ENCODE results near the gene ZNF320. TPM values are rescaled to one million over a fixed set of nuclear protein-coding genes. Genes with fewer than 3 reads are reported as not detected.

ZNF320 gene
- total and polyA plus RNA-seq, 9 of the 15 experiments (the other 6 are each of a cell fraction or from before 2014, with no cell fraction given): 5.4 to 25.6 (median 11.7) TPM

- TF ChIP-seq, protein P1, sequence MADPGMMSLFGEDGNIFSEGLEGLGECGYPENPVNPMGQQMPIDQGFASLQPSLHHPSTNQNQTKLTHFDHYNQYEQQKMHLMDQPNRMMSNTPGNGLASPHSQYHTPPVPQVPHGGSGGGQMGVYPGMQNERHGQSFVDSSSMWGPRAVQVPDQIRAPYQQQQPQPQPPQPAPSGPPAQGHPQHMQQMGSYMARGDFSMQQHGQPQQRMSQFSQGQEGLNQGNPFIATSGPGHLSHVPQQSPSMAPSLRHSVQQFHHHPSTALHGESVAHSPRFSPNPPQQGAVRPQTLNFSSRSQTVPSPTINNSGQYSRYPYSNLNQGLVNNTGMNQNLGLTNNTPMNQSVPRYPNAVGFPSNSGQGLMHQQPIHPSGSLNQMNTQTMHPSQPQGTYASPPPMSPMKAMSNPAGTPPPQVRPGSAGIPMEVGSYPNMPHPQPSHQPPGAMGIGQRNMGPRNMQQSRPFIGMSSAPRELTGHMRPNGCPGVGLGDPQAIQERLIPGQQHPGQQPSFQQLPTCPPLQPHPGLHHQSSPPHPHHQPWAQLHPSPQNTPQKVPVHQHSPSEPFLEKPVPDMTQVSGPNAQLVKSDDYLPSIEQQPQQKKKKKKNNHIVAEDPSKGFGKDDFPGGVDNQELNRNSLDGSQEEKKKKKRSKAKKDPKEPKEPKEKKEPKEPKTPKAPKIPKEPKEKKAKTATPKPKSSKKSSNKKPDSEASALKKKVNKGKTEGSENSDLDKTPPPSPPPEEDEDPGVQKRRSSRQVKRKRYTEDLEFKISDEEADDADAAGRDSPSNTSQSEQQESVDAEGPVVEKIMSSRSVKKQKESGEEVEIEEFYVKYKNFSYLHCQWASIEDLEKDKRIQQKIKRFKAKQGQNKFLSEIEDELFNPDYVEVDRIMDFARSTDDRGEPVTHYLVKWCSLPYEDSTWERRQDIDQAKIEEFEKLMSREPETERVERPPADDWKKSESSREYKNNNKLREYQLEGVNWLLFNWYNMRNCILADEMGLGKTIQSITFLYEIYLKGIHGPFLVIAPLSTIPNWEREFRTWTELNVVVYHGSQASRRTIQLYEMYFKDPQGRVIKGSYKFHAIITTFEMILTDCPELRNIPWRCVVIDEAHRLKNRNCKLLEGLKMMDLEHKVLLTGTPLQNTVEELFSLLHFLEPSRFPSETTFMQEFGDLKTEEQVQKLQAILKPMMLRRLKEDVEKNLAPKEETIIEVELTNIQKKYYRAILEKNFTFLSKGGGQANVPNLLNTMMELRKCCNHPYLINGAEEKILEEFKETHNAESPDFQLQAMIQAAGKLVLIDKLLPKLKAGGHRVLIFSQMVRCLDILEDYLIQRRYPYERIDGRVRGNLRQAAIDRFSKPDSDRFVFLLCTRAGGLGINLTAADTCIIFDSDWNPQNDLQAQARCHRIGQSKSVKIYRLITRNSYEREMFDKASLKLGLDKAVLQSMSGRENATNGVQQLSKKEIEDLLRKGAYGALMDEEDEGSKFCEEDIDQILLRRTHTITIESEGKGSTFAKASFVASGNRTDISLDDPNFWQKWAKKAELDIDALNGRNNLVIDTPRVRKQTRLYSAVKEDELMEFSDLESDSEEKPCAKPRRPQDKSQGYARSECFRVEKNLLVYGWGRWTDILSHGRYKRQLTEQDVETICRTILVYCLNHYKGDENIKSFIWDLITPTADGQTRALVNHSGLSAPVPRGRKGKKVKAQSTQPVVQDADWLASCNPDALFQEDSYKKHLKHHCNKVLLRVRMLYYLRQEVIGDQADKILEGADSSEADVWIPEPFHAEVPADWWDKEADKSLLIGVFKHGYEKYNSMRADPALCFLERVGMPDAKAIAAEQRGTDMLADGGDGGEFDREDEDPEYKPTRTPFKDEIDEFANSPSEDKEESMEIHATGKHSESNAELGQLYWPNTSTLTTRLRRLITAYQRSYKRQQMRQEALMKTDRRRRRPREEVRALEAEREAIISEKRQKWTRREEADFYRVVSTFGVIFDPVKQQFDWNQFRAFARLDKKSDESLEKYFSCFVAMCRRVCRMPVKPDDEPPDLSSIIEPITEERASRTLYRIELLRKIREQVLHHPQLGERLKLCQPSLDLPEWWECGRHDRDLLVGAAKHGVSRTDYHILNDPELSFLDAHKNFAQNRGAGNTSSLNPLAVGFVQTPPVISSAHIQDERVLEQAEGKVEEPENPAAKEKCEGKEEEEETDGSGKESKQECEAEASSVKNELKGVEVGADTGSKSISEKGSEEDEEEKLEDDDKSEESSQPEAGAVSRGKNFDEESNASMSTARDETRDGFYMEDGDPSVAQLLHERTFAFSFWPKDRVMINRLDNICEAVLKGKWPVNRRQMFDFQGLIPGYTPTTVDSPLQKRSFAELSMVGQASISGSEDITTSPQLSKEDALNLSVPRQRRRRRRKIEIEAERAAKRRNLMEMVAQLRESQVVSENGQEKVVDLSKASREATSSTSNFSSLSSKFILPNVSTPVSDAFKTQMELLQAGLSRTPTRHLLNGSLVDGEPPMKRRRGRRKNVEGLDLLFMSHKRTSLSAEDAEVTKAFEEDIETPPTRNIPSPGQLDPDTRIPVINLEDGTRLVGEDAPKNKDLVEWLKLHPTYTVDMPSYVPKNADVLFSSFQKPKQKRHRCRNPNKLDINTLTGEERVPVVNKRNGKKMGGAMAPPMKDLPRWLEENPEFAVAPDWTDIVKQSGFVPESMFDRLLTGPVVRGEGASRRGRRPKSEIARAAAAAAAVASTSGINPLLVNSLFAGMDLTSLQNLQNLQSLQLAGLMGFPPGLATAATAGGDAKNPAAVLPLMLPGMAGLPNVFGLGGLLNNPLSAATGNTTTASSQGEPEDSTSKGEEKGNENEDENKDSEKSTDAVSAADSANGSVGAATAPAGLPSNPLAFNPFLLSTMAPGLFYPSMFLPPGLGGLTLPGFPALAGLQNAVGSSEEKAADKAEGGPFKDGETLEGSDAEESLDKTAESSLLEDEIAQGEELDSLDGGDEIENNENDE (IDR thresholded peaks at IDR 0.05; ENCODE audit: low read depth, low read length): no peak
- no peak for TF ChIP-seq E2F5 (CRISPR knock-in tag; IDR thresholded peaks at IDR 0.05)
- TF ChIP-seq FOXP1 (CRISPR knock-in tag; IDR thresholded peaks at IDR 0.05): peak; percentile 53; the same call in 1 of the 2 replicates
- TF ChIP-seq C11orf30 (IDR thresholded peaks at IDR 0.05; ENCODE audit: low read depth): peak; percentile 90
- TF ChIP-seq NR4A1 (CRISPR knock-in tag; IDR thresholded peaks at IDR 0.05): peak; percentile 50; the same call in 1 of the 2 replicates
- peak; percentile 97 for TF ChIP-seq NR4A1 (tag; IDR thresholded peaks at IDR 0.05)
- TF ChIP-seq, protein P2, sequence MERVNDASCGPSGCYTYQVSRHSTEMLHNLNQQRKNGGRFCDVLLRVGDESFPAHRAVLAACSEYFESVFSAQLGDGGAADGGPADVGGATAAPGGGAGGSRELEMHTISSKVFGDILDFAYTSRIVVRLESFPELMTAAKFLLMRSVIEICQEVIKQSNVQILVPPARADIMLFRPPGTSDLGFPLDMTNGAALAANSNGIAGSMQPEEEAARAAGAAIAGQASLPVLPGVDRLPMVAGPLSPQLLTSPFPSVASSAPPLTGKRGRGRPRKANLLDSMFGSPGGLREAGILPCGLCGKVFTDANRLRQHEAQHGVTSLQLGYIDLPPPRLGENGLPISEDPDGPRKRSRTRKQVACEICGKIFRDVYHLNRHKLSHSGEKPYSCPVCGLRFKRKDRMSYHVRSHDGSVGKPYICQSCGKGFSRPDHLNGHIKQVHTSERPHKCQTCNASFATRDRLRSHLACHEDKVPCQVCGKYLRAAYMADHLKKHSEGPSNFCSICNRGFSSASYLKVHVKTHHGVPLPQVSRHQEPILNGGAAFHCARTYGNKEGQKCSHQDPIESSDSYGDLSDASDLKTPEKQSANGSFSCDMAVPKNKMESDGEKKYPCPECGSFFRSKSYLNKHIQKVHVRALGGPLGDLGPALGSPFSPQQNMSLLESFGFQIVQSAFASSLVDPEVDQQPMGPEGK (CRISPR knock-in tag; IDR thresholded peaks at IDR 0.05; ENCODE audit: borderline replicate concordance): no peak
- TF ChIP-seq, protein P3, sequence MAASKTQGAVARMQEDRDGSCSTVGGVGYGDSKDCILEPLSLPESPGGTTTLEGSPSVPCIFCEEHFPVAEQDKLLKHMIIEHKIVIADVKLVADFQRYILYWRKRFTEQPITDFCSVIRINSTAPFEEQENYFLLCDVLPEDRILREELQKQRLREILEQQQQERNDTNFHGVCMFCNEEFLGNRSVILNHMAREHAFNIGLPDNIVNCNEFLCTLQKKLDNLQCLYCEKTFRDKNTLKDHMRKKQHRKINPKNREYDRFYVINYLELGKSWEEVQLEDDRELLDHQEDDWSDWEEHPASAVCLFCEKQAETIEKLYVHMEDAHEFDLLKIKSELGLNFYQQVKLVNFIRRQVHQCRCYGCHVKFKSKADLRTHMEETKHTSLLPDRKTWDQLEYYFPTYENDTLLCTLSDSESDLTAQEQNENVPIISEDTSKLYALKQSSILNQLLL (CRISPR knock-in tag; IDR thresholded peaks at IDR 0.05; ENCODE audit: borderline replicate concordance): no peak
- peak; percentile 78; the same call in 1 of the 2 replicates for TF ChIP-seq NFATC3 (IDR thresholded peaks at IDR 0.05)
- no peak for TF ChIP-seq ZNF77 (CRISPR knock-in tag; IDR thresholded peaks at IDR 0.05)
Observed at GRCh38 chr19:52936151-52936953, 38.9 kb upstream of the ZNF320 start (continued).

Measured in K562 (cell line).